Measurements from ENCODE around the gene PPP2R3A.
A peak's percentile ranks its signal among the peaks of the same experiment; 100 is the strongest.
"Not testable (repeated sequence)": the region's sequence is repeated elsewhere in the genome, so short reads cannot be mapped to it uniquely, and the experiment has no call there.

PPP2R3A gene, protein sequence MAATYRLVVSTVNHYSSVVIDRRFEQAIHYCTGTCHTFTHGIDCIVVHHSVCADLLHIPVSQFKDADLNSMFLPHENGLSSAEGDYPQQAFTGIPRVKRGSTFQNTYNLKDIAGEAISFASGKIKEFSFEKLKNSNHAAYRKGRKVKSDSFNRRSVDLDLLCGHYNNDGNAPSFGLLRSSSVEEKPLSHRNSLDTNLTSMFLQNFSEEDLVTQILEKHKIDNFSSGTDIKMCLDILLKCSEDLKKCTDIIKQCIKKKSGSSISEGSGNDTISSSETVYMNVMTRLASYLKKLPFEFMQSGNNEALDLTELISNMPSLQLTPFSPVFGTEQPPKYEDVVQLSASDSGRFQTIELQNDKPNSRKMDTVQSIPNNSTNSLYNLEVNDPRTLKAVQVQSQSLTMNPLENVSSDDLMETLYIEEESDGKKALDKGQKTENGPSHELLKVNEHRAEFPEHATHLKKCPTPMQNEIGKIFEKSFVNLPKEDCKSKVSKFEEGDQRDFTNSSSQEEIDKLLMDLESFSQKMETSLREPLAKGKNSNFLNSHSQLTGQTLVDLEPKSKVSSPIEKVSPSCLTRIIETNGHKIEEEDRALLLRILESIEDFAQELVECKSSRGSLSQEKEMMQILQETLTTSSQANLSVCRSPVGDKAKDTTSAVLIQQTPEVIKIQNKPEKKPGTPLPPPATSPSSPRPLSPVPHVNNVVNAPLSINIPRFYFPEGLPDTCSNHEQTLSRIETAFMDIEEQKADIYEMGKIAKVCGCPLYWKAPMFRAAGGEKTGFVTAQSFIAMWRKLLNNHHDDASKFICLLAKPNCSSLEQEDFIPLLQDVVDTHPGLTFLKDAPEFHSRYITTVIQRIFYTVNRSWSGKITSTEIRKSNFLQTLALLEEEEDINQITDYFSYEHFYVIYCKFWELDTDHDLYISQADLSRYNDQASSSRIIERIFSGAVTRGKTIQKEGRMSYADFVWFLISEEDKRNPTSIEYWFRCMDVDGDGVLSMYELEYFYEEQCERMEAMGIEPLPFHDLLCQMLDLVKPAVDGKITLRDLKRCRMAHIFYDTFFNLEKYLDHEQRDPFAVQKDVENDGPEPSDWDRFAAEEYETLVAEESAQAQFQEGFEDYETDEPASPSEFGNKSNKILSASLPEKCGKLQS (N-terminal part only)

DNA sequence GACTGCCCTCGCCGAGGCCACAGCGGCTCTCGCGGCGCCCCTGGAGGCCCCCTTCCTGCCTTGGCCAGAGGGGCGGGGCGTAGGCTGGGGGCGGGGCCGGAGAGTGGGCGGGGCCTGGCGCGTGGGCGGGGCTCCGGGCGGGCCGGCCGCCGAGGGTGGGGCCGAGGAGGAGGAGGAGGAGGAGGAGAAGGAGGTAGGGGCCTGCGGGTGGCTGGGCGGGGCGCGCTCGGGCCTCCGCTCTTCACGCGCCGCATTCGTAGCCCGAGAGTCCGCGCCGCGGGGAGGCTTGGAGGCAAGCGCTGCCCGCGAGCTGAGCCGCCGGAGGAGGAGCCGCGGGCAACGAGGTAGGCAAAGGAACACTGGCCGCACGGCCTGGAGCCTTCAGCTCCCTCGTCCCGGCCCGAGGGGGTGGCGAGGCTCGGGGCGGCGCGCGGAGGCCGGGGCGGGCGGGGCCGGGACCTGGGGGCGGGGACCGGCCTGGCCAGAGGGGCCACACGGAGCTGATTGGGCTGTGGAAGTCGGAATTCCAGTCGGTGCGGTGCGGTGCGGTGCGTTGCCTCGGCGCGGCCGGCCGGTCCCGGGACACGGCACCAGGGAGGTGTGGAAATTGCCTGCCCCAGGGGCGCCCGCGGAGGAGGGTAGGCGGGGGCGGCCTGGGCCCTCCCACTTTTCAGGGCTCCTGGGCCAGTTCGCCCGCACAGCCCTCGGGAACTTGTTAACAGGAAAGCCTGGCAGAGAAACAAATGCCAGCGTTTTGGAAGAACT is at the start of gene PPP2R3A:
PPP2R3A (plus strand) TSS at position 223 of the 765 bp plus-strand sequence. CDS start 35,771 bp downstream, outside the sequence.
- DNase-seq (ENCODE audit: low read depth in 3 of 3) = peak; percentile 41 to 56 (median 48)

DNA sequence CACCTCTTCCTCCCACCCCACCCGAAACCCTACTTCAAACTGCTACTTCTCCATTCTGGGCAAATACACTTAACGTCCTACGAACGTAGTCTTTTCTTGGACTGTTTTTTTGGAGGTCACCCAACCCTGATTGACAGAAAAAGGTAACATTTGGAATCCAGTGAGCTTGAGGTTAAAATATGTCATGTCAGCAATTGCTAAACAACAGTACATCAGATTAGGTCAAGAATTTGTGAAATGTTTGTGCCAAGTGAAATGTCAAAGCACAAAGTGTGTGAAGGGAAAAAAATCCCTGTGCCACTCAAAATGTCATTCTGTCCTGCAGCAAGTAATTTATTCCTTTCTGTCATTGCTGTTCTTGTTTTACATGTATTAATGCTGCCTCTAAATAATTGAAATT is 49.2 kb upstream of the PPP2R3A start:
- DNase-seq (ENCODE audit: low read depth in 3 of 3) = no peak

DNA sequence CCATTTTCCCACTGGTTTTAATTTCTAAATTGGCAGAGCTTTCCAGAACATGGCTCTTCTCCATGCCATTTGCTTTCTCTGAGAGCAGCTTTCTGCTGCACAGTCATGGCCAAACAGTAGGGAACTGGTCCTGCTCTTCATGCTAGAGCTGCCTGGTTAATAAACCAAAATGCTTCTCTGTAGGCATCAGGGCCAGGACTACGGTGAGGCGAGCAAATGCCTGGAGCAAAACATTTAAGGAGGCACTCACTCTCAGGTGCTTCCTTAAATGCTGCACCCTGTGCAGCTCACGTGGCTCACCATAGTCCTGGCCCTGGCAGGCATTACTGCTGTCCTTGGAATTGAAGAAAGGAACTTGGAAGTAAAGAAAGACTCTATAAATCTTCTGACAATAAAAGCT is 48.5 kb upstream of the PPP2R3A start:
- DNase-seq (ENCODE audit: low read depth in 3 of 3) = no peak

DNA sequence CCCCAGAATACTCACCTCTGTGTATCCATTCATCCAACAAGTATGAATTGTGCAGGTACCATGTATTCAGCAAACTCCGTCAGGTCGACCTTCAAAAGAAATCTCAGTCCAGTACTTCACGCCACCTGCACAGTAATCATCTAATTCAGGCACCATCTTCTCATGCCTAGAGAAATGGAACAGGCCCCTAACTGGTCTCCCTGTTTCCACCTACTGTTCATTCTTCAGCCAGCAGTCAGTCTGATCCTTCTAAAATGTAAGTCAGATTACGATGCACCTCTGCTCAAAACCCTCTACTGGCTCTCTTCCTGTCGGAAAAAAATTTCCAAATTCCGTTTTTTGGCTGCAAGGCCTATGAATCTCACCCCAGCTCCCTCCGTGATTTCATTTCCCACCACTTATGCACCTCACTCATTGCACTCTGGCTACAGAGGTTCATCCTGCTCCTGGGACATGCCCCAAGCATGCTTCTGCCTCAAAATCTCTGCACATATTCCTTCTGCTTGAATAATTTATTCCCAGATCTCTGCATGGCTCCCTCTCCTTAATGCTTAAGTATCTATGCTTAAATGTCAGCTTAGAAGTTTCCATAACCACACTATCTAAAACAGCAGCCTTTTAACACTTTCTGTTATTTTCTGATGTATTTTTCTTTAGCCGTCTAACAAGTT is 47.5 kb upstream of the PPP2R3A start:
- no peak for DNase-seq (ENCODE audit: low read depth in 3 of 3)

DNA sequence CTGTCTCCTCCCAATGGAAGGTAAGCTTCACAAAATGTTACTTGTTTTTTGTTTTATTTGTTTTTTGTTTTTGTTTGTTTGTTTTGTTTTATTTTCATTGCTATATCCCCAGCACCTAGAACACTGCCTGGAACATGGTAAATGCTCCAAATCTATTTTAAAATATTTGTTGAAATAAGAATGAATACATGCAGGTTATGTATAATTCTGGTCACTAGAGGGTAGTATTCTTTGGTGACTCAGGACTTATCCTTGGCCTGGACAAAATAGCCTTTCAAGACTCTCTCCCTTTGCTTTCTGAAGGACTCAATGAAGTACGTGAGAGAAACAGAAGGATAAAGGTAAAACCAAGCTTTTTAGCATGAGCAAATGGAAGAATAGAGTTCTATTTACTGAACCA is 46.9 kb upstream of the PPP2R3A start:
- no peak for DNase-seq (ENCODE audit: low read depth in 3 of 3)

DNA sequence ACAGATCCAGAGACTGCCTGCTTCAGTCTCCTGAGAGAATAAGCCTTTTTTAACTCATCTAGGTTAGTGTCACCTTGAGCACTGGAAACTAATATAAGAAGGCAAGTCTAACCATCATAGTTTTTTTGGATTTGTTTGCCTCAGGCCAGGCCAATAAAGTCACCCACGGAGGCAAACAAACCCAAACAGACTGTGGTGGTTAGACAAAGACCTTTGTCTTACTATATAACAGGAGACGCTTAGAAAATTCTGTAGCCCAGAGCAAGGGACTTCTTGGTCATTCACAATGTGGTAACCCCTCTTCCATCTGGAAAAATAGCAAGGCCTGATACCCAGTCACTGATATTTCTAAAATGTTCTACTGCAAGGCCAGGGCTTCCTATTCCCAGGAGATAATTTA is 45.3 kb upstream of the PPP2R3A start:
- DNase-seq (ENCODE audit: low read depth in 3 of 3) = no peak

DNA sequence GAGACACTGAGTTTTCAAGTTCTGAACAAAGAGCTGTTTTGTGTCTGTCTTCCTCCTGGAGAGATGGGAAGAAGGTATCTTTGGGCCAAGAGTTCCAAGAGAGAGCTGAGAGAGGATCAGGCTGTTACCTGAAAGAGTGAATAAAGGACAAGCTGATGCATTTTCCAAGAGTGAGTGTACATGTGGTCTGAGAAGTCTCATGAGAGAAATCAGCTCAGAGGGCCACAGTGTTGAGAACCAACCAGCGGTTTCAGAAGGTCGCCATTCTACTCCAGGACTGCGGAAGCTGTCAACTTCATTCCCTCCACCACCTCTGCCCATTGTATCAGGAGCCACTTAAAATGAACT is 42.7 kb upstream of the PPP2R3A start:
- DNase-seq (ENCODE audit: low read depth in 3 of 3) = no peak

DNA sequence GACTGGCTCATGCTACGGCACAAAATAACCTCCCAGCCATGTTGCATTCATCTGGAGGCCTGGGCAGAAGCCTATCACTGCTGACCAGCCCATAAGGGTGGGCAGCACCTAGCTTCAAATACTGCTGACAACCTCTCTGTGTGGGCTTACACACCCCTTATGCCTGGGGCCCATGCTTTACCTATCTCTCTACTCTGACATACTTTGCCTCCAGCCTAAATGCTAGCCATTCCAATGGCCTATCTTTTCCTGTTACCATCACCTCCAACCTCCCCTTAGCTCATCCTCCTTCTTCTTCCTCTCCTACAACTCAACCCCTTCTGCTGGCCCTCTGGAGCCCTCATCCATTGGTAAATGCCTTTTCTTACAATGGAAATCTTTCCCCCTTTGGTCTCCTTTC is 41.0 kb upstream of the PPP2R3A start:
- DNase-seq (ENCODE audit: low read depth in 3 of 3) = no peak

DNA sequence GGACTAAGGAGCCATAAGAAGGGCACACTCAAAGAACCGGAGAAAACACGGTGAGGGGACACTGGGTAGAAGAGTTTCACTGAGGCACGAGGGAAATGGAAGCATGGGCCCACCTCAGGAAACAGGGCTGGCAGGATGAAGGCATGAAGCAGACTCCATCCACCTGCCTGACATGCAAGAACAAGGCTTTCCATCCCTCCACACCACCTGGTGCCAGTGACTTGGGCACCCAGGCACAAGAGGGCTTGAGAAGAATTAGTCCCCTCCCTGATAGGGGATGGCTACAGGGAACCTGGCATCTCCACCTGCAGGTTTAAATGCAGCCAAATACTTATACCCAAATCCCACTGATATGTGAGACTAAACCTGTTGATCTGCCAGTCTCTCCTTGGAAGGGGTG is 38.9 kb upstream of the PPP2R3A start:
- DNase-seq (ENCODE audit: low read depth in 3 of 3) = no peak

DNA sequence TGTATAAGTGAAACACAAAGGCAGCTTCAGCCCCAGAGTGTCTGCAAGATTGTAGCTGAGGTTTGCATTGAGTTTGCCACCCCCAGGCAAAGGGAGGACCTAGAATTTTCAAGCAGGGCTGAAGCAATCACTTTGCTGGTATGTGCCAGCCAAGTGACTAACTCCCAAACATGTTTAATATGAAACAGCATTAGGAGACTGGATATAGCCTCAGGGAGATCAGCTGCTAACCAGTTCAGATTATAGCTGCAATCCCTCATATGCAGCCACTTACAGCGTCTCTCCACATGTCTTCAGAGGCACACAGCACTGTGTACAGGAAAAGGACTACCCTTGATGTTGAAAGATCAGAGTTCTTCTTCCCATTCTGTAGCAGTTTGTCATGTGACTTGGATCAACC is 38.4 kb upstream of the PPP2R3A start:
- no peak for DNase-seq (ENCODE audit: low read depth in 3 of 3)

DNA sequence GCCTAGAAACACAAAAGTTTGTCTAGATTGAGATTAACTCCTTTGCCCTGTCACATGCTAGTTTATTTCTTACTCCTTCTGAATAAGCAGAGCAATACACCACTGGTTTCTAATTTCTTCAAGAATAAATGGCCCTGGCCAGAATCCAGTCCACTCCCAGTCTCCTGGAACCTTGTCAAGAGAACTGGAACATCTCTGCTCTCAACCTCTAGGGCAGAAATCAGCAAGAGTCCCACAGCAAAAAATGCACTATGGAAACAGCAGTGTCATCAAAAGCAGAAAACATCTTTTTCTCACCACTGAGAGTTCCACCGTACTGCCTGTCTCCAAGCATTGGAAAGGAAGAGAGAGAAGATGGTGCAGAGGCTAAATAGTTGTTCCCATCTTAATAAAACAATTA is 35.9 kb upstream of the PPP2R3A start:
- no peak for DNase-seq (ENCODE audit: low read depth in 3 of 3)

DNA sequence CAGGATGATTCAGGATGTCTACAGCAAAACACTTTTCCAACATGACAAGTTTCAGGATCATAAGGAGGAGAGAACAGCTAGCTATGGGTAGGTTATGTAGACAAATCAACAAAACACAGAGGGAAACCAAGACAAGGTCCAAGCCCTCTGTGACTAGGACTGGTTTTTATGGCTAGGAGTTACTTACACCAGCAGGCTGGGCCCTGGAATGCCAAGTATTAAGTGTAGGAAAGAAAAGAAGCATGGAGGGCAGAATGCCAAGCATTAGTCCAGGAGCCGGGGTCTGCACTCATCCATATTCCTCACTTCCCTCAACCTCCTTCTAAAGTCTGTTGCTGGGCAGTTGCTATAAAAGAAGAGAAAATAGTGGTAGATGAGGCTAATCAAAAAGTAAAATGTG is 35.3 kb upstream of the PPP2R3A start:
- DNase-seq (ENCODE audit: low read depth in 3 of 3) = no peak

DNA sequence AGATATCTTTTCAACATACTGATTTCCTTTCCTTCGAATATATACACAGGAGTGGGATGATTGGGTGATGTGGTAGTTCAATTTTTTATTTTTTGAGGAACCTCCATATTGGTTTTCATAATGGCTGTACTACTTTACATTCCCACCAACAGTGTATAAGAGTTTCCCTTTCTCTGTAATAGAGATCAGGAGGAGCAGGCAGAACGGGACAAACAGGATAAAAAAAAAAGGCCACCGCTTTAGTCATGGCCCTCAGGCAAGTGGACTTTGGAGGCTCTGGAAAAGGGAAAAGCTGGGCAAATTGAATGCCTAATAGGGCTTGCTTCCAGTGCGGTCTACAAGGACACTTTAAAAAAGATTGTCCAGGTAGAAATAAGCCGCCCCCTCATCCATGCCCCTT is 30.4 kb upstream of the PPP2R3A start:
- DNase-seq (ENCODE audit: low read depth in 3 of 3) = not testable (repeated sequence)

DNA sequence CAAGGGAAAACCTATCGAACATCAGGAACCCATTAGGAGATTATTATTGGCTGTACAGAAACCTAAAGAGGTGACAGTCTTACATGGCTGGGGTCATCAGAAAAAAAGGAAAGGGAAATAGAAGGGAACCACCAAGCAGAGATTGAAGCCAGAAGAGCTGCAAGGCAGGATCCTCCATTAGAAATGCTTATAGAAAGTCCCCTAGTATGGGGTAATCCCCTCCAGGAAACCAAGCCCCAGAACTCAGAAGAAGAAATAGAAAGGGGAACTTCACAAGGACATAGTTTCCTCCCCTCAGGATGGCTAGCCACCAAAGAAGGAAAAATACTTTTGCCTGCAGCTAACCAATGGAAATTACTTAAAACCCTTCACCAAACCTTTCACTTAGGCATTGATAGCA is 27.8 kb upstream of the PPP2R3A start:
- not testable (repeated sequence) for DNase-seq (ENCODE audit: low read depth in 3 of 3)

DNA sequence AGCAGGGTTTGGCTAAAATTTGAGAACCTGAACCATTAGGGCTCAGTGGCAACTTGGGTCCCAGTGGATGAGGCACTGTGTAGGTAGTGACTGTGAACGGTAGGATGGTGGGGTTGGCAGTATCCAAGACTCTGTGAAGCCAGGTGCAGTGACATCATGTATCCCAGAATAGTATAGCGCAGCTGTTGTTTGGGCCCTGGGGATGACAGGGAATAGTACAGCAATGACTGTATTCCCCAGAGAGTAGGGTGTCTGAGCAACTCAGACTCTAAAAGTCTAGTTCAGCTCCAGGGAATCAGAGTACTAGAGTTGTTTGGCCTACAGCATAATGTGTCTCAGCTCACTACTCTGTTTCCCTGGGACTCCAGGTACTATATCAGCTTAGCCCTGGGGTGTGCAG is 20.7 kb upstream of the PPP2R3A start:
- no peak for DNase-seq (ENCODE audit: low read depth in 3 of 3)

DNA sequence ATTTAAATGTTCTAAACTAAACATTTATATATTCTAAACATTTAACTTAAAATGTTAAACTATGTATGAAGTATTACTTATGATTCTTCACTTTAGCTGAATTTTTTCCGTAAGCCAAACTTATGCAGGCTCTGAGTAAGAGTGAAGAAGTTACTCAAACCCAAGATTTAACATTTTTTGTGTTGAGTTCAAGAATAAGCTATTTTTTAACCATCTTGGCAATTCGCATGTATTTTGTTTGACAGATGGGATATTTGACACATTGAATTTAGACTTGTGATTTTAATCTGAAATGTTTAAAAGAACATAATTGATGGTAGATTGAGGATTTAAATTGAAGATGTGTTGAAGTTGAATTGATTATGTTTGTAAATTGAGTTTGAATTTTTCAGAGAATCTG is 14.6 kb upstream of the PPP2R3A start:
- DNase-seq (ENCODE audit: low read depth in 3 of 3) = no peak

DNA sequence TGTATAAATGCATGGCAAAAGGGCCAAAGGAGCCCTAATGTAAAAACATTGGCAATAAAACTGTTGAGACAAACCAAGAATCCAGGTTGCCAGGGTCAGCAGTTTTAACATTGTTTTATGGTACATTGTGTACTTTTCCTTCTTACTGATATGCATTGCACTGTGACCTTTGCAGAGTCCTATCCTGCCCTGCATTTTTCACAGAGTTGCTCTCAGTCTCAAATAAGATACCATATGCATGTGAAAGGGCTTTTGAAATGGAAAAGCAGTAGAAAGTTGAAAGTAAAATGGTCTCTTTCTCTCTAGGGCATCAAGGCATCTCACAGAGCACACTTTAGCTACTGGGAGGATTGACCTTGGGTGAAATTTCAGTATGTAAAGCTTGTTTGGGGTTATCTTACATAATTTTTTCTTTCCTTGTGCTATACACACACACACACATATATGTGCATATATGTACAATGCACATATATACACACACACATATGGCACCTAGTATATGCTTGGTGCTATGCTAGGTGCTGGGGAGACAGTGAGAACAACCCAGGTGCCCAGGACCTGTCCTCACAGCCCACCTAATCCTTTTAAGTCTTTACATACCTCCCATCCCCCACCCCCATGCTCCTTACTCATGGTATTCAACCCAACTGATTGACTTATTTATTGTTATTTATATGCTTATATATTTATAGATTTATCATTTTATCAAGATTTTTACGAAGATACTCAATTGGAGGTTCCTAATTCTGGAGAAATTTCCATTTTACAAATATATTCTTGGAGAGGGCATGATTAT is 1.2 kb upstream of the PPP2R3A start:
- DNase-seq (ENCODE audit: low read depth in 3 of 3) = no peak

DNA sequence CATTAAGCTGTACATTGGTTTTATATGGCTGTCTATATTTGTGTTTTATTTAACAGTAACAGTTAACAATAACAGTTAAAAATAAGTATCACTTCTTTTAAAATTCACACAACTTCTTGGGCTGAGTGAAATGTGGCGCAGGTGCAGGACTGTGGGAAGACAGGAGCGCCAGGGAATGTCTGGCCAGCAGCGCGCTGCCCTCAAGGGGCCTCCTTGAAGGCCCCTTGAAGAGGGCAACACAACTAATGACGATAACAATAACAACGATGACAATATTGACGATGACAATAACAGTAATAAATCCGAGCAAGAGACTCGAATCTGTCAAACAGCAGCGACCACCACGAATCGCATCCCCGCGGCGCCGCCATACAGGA is 411 bp upstream of the PPP2R3A start:
- no peak for DNase-seq (ENCODE audit: low read depth in 3 of 3)

DNA sequence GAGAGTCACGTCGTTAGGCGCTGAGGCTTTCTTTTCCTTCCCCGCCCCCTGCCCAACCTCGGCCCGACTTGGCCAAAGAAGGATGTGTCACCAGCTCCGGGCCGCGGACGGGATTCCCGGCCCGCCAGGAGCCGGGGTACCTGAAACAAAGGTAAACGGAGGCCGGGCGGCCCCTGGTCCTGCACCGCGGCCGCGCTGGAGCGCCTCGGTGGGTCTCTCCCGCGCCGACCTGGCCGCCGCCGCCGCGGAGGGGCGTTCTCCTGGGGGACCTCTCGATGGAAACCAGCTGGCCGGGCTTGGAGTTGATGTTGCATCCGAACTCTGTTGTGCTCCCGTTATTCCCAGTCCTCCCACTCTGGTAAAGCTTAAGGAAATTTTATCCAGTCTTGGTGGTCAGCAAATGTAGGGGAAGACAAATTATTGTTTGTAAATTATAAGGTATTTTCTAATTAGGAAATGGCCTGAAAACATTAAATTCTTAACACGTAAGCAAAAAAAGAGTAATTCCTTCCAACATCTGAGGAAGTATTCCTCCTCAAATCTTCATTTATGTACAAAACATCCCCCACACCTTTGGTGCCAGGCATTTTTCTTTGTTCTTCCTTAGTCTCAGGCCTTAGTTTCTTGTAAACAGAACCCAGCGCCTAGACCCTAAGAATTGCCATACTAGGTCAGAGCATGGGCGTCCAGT is 888 bp downstream of the PPP2R3A start:
- DNase-seq (ENCODE audit: low read depth in 3 of 3) = no peak

DNA sequence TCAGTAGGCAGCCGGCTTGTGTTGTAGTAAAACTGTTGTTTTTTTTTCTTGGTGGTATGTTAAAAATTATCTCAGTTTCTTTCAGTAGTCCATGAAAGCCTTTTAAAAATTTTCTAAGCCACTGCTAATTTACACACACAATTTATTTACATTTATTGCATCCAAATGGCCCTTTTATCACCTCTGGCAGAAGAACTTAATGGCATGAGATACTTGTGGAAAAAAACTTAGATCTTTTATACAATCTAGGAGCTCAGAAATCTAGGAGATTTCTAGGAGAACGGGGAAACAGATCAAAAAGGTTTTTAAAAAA is 1.4 kb downstream of the PPP2R3A start:
- DNase-seq (ENCODE audit: low read depth in 3 of 3) = no peak
